Dedifferentiated amniotic fluid mesenchymal stem cell (primary cell): ENCODE data around the gene SMIM36.
"Not testable (repeated sequence)": the region's sequence is repeated elsewhere in the genome, so short reads cannot be mapped to it uniquely, and the experiment has no call there.

Experiments used
- DNase-seq: peaks from one replicate; pipeline ENCODE4 v3.0.0-alpha.2; 2016; ENCODE audit errors: extremely low spot score

Gene SMIM36

DNA sequence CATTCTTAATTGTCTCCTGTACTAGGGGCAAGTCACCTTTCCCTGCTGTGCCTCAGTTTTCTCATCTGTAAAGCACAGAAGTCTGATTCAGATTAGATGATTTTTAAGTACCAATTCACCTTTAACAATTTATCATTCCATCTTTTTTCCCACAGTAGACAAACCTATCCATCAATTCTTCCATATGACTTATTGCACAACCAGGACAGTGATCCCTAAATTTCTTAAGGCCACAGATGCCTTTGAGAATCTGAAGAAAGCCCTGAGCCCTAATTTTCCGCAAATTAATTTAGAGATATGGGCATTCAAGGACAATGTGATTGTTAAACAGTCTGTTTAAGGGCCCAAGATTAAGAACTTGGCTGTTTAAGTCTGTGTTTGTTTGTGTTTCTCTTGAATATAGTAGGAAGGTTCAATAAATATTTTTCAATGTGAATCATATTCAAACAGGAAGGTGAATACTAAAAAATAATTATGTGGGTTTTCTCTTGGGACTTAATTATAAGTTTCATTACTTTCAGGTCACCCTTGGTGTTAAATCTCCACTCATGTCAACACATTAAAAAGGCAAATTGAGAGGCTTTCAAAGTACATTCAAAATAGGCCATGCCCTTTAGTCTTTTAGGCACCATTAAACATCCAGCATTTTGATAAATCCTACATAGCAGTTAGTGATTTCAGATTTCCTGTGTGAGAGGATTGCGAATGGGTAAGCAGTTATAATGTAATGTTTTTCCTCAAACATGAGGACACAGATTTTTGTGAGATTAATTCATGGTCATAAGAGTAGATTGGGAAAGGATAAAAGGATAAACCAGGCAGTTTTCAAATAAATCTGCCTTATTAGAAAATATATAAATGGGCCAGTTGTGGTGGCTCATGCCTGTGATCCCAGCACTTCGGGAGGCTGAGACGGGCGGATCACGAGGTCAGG lies 54.7 kb downstream of the SMIM36 start:
- no peak for DNase-seq

GRCh38 chr17:55454906-55455474 lies 56.3 kb downstream of the SMIM36 start:
- DNase-seq, result no peak

GRCh38 chr17:55453839-55454557 lies 57.3 kb downstream of the SMIM36 start:
- DNase-seq, result no peak

DNA sequence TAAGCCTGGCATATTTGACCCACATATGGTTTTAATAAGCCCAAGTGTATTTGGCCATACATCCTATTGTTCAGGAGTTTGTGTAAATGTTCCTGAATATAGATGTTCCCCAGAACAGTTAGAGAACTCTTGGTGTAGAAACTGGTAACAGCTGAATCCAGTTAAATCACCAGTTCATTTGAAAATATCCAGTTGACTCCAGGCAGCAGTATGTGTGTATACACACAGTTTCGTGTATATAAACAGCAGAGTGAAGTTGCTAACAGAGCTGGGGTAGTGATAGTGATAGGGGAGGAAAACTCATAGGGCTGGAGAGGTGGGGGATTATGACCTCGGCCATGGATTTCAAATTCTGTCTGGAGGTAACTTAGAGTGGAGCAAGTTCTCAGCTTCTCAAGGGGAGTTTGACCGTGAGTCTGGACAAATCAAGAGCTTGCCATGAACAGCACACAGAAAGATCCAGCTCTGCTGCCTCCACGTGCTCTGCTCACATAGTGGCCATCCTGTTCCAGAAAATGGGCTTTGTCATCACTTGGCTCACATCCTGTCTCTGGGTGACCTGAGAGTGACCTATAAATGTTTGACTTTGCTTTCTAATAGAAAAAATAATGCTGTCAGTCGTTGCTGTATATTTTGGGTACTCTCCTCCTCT lies 59.0 kb downstream of the SMIM36 start:
- no peak for DNase-seq

GRCh38 chr17:55451758-55452138 lies 59.5 kb downstream of the SMIM36 start:
- DNase-seq, result no peak

DNA sequence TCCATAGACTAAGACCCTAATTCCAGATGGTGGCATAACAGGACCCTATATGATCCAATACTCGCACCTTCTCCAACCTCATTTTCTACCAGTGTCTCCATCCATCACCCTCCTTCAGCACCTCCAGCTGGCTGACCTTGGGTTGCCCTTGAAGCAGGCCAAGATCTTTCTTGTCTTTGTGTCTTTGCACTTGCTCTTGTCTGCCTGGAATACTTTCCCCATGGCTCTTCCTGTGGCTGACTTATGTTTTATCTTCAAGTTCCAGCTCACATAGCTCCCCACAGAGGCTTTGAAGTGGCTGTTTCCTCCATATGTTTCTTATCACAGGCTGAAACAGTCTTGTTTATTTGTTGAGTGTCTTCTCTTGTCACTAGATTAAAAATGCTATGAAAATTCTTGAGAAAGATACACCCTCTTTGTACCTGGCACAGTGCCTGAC lies 60.0 kb downstream of the SMIM36 start:
- DNase-seq, result no peak

DNA sequence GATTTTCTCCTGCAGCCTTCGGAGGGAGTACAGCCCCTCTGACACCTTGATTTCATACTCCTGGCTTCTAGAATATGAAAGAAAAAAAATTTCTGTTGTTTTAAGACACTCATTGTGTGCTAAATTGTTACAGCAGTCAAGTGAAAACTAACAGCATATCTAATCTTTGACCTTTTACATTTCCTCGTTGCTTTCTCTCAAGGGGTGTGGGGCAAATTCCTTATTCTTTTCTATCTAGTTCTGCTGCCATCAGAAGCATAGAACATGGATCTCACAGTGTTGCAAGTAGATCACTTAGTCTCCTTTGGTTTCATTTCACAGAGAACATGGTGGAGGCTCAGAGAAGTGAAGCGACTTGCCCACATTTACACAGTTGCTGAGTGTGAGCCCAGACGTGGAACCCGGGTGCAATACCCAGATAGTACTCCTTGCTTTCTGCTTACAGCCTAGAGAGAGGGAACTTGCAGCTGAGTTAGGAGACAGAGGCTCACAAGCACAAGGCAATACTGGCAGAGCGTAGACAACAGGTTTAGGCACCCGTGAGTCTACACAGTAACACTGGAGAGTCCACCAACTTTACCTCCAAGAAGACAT lies 60.9 kb downstream of the SMIM36 start:
- DNase-seq, result no peak

DNA sequence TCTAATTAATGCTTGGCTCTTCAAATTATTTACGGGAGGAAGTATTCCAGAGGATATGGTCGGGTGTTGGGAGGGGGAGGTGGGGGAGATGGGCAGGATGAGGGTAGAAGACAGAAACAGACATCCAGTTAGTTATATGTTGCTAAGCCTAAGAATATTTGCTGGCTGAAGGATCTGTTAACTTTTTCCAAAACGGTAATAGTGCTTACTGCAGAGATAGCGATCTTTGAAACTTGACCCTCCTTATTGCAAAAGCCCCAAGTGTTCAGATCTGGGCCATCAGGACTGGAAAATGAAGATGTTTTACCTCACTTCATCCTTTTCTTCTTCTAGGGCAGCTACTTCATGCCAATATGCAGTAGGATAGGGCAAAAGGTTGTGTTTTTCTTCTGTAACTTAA lies 62.6 kb downstream of the SMIM36 start:
- peak; percentile 53 for DNase-seq

DNA sequence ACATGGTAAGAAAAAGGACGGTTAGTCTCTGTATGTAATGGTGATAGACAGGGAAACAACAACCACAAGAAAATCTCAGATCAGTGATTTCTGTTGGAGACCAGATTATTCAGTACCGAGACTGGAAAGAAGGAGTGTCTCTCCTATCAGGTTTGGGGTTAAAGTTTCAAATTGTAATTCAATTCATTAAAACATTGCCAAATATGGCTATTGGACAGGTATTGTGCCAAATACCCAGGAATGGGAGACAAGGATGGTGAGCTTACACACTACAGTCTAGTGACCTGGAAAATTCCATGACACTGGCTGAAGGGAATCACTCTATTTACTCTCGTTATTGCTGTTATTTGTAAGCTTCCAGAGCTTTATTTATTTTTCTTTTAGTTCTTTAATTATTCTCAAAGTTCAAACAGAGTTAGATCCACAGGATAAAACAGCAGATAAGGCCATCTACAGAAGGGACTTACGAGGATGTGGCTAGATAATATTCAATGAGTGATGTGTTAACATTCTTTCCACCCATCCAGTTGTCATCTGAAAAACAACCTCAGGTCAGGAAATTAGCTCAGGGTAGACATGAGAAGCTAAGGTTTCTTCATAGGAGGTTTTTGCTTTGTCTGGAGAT lies 64.6 kb downstream of the SMIM36 start:
- no peak for DNase-seq

DNA sequence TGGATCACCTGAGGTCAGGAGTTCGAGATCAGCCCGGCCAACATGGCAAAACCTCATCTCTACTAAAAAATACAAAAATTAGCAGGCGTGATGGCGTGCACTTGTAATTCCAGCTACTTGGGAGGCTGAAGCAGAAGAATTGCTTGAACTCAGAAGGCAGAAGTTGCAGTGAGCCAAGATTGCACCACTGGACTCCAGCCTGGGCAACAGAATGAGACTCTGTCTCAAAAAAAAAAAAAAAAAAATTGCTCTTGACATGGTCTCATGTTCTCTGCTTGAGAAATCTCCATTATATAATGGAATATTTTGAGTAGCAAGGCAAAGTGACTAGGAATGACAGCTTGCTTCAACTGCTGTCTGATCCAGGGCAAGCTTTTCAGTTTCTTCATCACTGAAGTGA lies 65.2 kb downstream of the SMIM36 start:
- DNase-seq, result not testable (repeated sequence)

DNA sequence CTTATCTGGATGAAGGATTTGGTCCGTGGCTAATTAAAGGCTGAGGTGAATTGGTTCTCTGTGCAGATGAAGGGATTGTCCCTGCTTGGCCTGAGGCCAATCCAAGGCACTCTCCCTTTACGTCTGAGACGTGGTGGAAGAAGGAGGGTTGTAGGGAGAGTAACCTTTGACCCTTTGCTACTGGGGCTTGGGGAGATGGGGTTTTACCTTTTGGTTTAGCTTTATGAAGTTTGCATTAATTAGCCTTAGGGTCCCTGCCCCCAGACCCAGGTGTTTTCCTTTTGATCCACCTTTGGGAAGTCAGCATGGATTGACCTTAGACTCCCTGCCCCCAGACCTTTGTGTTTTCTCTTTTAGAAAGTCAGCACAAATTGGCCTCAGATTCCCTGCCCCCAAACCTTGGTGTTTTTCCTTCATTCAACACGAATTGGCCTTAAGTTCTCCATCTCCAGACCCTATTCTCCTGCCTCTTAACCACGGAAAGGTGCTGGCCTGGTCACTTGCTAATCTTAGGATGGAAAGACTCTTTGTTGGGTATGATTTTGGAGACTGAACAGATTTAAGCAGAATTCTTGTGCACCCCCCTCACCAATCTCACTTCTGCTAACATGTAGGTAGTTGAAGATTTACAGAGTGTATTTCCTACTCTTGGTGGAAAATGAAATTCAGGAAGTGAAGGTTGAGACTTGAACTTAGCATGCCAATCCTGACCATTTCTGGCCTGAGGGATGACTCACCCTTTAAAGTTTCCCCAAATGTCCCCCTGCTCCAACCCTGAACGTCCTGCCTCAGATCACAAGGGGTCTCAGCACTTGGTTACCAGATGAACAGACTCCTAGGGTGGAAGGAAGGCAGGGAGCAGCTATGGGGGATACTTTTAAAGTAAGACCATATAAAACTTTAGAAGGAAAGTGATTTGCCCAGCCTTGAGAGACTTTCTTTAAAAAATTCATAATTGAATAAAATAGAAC lies 66.5 kb downstream of the SMIM36 start:
- DNase-seq, result no peak

DNA sequence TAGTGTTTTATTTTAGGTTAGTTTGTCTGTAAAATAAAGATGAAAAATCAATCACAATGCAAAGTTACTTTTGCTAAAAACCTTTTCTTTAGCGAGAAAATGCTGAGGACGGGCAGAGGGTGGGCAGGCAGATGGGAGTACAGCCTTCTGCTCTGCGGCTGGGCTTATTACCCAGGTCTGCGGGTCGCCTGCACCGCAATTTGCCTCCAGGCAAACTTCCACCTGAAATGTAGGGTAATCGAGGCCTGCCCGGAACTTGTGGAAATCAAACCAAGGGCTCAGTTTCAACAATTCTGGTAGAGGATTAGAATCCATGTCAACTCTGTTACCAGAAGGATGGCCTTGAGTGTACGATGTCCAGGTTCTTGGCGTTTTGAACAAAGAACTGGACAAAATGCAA lies 67.3 kb downstream of the SMIM36 start:
- DNase-seq, result no peak

GRCh38 chr17:55442953-55443683 lies 68.1 kb downstream of the SMIM36 start:
- no peak for DNase-seq

- no peak for DNase-seq
Measured at GRCh38 chr17:55442462-55442861, 68.8 kb downstream of the SMIM36 start.

- no peak for DNase-seq
Measured at GRCh38 chr17:55441544-55441943, 69.7 kb downstream of the SMIM36 start.

DNA sequence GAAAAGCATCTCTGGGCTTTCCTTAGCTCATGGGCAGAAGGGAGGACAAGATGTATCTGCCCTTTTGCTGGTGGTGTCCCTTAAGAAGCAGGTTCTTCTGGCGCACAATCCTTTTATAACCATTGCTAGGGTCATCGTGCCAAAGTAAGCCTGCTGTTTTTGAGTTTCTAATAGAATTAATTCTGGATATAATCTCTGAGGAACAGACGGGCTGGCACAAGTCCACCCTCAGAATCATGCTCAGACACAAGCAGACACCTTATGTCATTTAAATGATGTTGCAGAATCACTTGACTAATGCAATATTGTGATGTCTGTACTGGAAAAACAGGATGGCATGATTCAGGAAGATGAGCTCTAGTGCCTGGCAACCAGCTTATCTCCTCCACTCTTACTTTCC lies 70.9 kb downstream of the SMIM36 start:
- DNase-seq, result no peak

- no peak for DNase-seq
Measured at GRCh38 chr17:55437159-55437605, 74.1 kb downstream of the SMIM36 start.

DNA sequence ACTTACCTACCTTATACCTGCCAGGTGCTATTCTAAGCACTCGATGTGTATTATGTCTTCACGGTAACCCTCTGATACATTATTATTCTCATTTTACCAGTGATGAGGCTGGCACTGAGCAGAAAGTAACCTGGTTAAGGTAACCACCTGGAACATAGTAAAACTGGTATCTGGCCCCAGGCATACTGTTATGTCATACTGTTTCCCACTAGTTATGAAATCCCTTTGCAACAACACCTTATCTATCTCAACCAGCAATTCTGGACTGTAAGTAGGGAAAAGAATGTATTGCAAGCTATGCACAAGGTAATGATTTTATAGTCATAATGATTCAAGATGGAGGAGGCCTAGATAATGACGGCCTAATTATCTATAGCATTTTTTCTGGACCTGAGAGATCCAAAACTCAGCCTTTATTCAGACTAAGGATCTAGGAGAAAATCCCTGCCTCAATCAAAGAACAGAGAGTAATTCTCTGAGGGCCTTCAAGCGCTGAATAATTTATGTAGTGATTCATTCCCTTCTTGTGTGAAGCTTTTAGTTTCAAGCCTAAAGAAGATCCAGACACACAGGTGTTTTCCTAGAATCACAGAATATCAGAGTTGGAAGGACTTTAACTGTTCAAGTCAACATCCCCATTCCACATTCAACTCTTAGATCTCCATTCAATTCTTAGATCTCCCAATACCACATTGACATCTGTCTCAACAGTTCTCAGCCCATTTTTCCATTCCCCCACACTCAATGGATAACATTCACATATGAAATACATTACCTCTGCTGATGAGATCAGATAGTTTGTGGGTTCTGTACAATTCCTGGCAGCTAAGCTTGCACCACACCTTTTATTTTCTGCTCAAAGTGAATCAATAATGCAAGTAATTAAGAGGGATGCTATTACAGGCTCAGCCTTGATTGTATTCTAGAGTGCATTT lies 74.8 kb downstream of the SMIM36 start:
- DNase-seq, result no peak
